Effector CD8-positive, alpha-beta T cell (primary cell): ENCODE data around the gene LEKR1.

Experiments
- DNase-seq: peaks from one replicate; lab custom pipeline; 2025; lab: John Stamatoyannopoulos, UW

Gene LEKR1

DNA sequence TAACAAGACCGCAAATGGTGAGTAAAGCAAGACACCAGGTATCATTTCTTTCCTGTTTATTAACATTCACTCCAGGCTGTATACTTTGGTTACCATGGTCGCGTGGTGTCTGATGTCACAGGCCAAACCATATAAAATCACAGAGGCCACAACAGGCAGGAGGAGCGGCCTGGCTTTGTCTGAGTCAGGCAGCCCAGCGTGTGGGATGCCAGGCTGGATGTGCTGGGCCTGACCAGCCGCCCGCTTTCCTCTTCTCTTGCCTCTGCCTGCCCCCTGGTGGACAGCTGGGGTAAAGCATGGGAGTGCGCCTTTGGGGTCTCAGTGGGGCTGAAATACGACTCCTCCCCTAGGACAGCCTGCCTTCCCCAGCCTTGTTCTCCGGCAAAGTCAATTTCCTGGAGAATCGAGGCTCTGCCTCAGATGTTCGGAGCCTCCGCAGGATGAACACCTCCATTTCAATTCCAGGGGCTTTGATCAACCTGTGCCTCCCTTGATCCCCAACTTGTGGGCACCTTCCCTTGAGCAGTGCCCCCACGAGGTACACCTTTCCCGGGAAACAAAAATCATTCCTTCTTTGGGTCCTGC lies 255.6 kb downstream of the LEKR1 start:
- DNase-seq, result no peak

DNA sequence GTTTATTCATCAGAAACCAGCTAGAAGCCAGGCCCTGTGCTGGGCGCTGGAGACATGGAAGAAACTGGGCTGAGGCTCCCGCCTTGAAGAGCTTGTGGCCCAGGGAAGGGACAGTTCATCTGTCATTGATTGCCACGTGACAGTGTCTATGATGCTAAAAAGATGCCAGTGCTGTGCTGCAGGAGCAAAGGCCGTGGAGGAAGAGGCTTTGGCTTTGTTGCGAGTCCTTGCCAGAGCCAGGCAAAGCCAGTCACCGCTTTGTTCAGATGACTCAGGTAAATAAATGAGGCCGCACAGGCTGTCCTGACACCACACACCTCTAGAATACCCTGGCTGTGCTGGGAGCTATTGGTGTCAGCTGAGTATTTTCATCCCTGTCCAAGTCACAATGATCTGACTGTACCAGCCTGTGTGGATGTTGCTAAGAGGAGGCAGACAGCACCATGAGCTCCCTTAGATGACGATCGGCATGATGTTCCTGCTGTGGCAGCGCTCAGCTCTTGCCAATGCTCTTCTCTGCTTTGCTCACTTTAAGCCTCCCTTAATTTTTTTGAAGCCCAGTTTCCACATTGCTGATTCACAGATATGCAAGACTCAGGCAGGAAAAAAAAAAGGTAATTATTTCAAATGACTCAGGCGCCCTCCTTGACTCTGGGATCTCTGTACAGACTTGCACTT lies 256.3 kb downstream of the LEKR1 start:
- no peak for DNase-seq

GRCh38 chr3:157083824-157084223 lies 257.7 kb downstream of the LEKR1 start:
- no peak for DNase-seq

DNA sequence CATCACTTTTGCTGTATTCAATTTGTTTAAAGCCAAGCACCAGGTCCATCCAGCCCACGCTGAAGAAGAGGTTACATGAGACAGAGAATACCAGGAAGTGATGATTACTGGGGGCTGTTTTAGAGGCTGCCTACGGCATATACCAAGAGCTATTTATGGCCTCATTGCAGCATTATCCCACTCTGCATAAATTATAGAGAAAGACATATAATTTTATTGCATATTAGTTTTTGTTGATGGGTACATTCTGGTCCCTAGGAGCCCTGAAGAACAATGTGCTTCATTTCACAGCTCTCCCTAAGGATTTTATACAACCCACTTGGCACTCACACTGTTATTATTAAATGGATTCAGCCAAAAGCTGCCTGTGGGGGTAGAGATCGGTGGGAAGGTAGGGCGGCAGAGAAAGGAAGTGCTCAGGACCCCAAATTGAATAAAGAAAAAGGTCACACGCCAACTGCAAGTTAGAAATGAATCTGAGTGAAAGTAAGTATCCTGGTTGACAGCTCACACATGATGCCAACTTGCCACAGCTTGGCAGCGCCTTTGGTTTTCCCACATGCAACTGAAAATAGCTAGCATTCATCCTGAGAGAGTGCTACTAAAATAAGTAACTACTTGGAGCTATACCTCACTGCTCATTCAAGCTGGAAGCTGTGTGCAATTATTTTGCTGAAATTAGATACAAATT lies 260.1 kb downstream of the LEKR1 start:
- DNase-seq, result no peak

DNA sequence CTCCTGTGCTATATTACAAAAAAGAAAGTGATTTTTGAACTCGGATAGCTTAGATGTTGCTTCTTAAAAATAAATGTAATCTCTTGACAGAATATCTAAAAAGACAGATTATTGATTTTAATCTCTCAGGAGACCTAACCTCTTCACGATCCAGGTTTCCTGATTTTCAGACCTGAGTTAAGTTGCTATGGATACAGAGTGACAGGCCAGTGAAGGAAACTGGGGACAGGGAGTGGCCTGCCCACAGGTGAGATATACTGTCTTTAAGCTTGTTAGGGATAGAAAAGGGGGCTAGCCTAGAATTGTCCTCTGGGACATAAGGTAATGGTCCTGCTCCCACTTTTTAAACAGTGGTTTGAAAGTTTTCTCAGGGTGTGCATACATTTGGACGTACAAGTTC lies 260.6 kb downstream of the LEKR1 start:
- DNase-seq, result no peak

DNA sequence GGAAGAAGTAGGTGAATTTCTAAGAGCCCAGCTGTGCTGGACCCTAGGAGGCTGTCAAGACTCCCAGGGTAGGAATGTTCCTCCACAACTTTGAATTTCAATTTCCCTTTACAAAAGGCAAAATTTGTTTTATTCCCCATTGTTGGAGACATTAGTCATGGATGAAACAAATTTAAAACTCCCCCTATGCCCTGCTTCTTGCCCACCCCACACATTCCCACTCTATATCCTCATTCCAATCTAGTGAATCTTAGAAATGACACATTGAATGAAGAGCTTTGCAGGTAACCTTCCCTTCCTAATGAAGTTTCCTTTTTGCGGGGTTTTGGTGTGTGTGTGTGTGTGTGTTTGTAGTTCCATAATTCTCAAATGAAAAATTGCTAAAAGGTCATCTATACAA lies 261.2 kb downstream of the LEKR1 start:
- DNase-seq, result no peak

GRCh38 chr3:157087780-157088600 lies 261.8 kb downstream of the LEKR1 start:
- no peak for DNase-seq

DNA sequence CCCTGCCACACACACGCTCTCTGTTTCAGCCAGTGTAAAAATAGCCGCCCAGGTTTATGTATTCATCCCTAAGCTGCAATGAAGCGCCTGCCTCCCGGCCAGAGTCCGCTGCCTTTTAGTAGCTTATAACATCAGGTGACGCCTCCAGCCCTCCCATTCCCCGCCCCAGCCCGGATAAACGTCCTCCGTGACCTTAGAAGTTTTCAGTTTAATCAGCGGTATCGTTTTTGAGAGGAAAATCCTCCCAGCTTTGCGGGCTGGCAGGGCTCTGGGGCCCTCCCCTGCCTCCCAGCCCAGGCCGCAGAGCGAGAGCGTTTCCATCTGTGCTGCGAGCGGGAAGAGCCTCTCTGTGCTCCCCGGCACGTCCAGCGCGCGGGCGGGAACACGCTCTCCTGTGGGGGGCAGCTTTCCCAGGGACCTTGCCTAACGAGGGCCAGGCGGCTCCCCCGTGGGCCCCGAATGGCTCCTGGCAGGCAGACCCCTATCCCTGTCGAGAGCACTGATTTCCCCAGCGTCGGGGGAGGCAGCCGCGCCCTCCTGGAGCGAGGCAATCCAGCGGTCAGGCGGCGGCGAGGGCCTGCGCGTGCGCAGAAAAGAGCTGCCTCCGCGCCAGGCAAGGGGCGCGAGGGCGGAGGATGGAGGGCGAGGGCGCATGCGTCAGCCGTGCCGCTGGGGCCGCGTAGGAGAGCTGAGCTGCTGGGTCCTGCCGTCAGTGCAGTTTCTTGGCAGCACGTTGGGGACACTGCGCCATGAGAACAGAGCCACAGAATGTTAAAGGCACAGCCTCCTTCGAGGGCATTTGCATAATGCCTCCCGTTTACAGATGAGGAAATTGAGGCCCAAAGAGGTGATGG lies 262.7 kb downstream of the LEKR1 start:
- no peak for DNase-seq

GRCh38 chr3:157089455-157090221 lies 263.5 kb downstream of the LEKR1 start:
- no peak for DNase-seq

GRCh38 chr3:157091083-157091833 lies 265.1 kb downstream of the LEKR1 start:
- no peak for DNase-seq

DNA sequence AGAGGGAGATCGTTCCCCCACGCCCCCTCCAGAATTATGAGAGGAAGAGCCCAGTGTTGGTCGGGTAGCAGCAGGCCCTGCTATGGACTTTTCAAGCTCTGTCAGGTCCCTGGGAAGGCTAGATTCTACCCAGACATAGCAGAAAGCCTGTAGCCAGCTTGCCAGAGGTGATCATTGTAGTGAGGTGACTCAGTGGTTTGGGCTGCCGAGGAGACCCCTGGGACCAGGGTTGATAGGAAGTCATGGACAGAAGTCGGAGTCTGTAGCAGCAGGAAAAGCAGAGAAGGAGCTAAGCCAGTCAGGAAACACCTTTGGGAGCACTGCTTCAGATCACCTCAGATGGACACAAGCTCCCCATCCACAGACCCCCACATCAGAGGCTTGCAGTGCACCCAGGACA lies 266.1 kb downstream of the LEKR1 start:
- DNase-seq, result no peak

DNA sequence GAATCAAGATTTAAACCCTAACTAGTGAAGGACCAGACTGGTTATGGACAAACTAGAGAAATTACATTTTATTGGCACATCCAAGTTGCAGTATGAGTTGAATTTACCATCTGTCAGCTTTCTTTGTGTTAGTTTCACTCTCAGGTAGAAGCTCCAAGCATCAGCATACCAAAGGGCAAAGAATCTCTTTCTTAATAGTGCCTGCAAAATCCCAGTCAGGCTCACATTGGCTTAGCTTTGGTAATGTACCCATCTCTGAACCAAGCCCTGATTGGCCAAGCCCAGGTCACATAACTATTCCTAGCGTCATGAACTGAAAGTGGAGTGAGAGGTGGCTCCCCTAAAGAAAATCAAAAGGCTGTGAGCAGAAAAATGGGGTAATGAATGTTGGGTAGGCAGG lies 266.9 kb downstream of the LEKR1 start:
- no peak for DNase-seq

GRCh38 chr3:157094301-157094700 lies 268.1 kb downstream of the LEKR1 start:
- no peak for DNase-seq

DNA sequence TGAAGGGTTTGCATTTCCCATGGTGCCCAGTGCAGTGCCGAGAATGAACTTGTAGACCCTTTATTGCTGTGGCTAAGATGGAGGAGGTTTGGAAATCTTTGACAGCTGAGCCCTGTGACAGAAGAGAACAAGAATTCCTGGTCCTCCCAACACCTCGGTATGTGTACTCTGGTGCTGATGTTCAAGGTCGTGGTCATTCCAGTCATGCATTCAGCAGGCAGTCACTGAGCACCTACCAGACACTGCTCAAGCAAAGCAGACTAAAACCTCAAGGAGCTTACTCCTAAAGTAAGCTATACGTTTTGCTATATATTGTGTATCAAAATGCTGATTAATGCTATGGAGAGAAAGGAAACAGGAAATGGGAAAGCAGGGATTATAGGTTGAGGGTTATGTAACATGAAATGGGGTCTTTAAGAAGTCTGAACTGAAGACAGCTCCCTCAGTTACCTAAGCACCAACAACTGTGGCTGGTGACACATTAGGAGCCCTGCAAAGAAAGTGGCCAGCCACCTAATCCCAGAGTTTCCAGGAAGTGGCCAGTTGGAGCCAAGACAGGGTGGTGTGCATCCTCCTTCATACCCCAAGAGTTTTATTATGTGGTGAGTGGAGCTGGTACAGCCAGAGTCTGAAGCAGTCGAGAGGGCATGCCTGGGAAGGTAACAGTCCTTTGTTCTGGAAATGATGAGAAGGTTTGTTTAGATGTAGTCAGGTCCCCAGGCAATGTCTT lies 268.8 kb downstream of the LEKR1 start:
- DNase-seq, result no peak
